ENCODE measurements around the gene TOR1B. TPM values are rescaled to one million over a fixed set of nuclear protein-coding genes. Genes with fewer than 3 reads are reported as not detected.

TOR1B gene
- total and polyA plus RNA-seq, 2 of the 4 experiments (the other 2 are of a cell fraction): 15.6 to 21.0 TPM

- Histone ChIP-seq H3K79me1 (ENCODE audit: low read depth in 1 of 2, low read length in 2 of 2) (no peaks in the 10 kb centered on the region), H3K23ac (ENCODE audit: low read depth, low read length) (peak overlapping the region; percentile 90; the same call in 1 of the 2 replicates), H2BK5ac (ENCODE audit: low read depth, low read length, poor library complexity, severe bottlenecking) (peak overlapping the region; percentile 98), H3K9me1 (ENCODE audit: insufficient read depth, low read length) (peaks cover 15% of the 10 kb centered on the region), H2AFZ (replicated peaks; ENCODE audit: low read length, poor library complexity) (peak overlapping the region; percentile 77), H3K4ac (ENCODE audit: low read depth, low read length) (peak overlapping the region; percentile 93), H3K4me2 (ENCODE audit: low read depth, low read length) (peak overlapping the region; percentile 85), H3K27me3 (ENCODE audit: control insufficient read depth, insufficient read depth, low read length) (no peaks in the 10 kb centered on the region), H3K27ac (ENCODE audit: insufficient read depth, low read length) (peak overlapping the region; percentile 98), H3K4me1 (ENCODE audit: control insufficient read depth, insufficient read depth, low read length) (peaks cover 18% of the 10 kb centered on the region), H3K9ac (ENCODE audit: low read depth, low read length) (peak overlapping the region; percentile 64; the same call in 1 of the 2 replicates), H4K8ac (ENCODE audit: low read depth in 2 of 2, low read length in 2 of 2) (peak overlapping the region; percentile 45 to 91; a peak in 3 of 4 replicates), H4K20me1 (ENCODE audit: insufficient read depth, low read length) (no peaks in the 10 kb centered on the region; the same call in 1 of the 2 replicates), H2BK120ac (ENCODE audit: low read depth, low read length) (peak overlapping the region; percentile 95), H3K9me3 (ENCODE audit: control insufficient read depth, insufficient read depth, low read length) (no peaks in the 10 kb centered on the region), H2AK5ac (ENCODE audit: low read depth, low read length) (peak overlapping the region; percentile 91), H4K91ac (ENCODE audit: insufficient read depth, low read depth, low read length) (peak overlapping the region; percentile 95), H2AK9ac (replicated peaks; ENCODE audit: low read depth, low read length, poor library complexity) (peak overlapping the region; percentile 56), H4K5ac (ENCODE audit: low read depth, low read length) (peak overlapping the region; percentile 96), H3K14ac (replicated peaks; ENCODE audit: low read depth, low read length) (peak overlapping the region; percentile 86), H2BK15ac (ENCODE audit: low read depth, low read length) (peak overlapping the region; percentile 77), H3K4me3 (ENCODE audit: insufficient read depth, low read depth, low read length) (no peak overlapping the region), H3K36me3 (ENCODE audit: control insufficient read depth, insufficient read depth, low read length) (no peaks in the 10 kb centered on the region), H3K18ac (ENCODE audit: low read depth, low read length) (peak overlapping the region; percentile 97), H2BK20ac (ENCODE audit: low read depth, low read length) (peak overlapping the region; percentile 87), H3K56ac (ENCODE audit: extremely low read depth, insufficient read depth, low read length) (peak overlapping the region; percentile 27; the same call in 1 of the 2 replicates)
- ATAC-seq (ENCODE audit: low read depth) (peak; percentile 69), DNase-seq (peak; percentile 92)
- TF ChIP-seq CEBPB (IDR thresholded peaks at IDR 0.05; ENCODE audit: low read depth, low read length): peak; percentile 53
- TF ChIP-seq BHLHE40 (IDR thresholded peaks at IDR 0.05; ENCODE audit: low read depth, low read length): peak; percentile 63
- TF ChIP-seq FOS (IDR thresholded peaks at IDR 0.05; ENCODE audit: low read depth, low read length): no peak
- 0 out of 2 replicates have a peak, but pooled peaks have one; percentile 15 for TF ChIP-seq MAFK (IDR thresholded peaks at IDR 0.05; ENCODE audit: low read depth, low read length)
- TF ChIP-seq SMC3 (IDR thresholded peaks at IDR 0.05; ENCODE audit: low read depth, low read length): no peak
- in situ Hi-C loops (cut with MboI; ENCODE audit: low sequenced_read_pairs): no loop called here
- 28% methylated on average over 9 of the region's 11 CpGs; no CpG with 5 or more reads in 1 of the 2 experiments for WGBS, 2 experiments (ENCODE audit: extremely low coverage in 2 of 2, insufficient read length in 1 of 2)
- POLR2A ChIA-PET (ENCODE audit: unreplicated experiment): interaction anchor here (1.2 kb wide), 1 partner anchor 8 kb away, joined by 3 read pairs; the partner anchor contains the start of gene PTGES
- dilution Hi-C loops (cut with HindIII; ENCODE audit: low sequenced_read_pairs, unreplicated experiment): no loop called here
- BruUV-seq (replicated peaks): no TSS peak
- CTCF ChIA-PET: interaction anchor here (0.7 to 2.8 kb wide), 3 partner anchors 24 to 49 kb away, joined by 3 to 13 read pairs (median 4); no protein-coding TSS in a partner anchor
- intact Hi-C loops (cut with micrococcal nuclease): no loop called here
These were observed 41.6 kb upstream of the TOR1B start for GRCh38 chr9:129761293-129761900.

Data from IMR-90 (cell line).